IMR-90 (cell line): Measurements from ENCODE around the gene ITIH6.

ENCODE experiments used
- BHLHE40 ChIP-seq: fragments of 150-350 bp; IDR thresholded peaks from 2 replicates; pipeline ENCODE4 v1.6.1; 2016; ENCODE audit warnings: mild to moderate bottlenecking, low read depth, low read length
- CEBPB ChIP-seq: IDR thresholded peaks from 2 replicates; pipeline ENCODE4 v1.6.1; 2012; ENCODE audit warnings: low read depth, low read length, improper control_type of control experiment
- CHD1 ChIP-seq: IDR thresholded peaks from 2 replicates; pipeline ENCODE4 v1.6.1; 2012; ENCODE audit warnings: low read depth, low read length, improper control_type of control experiment
- CTCF ChIP-seq: conservative IDR thresholded peaks from 2 replicates; pipeline ENCODE4 v1.5.1; 2012; ENCODE audit warnings: mild to moderate bottlenecking, low read depth, low read length, improper control_type of control experiment
- FOS ChIP-seq: fragments of 150-350 bp; IDR thresholded peaks from 2 replicates; pipeline ENCODE4 v1.6.1; 2016; ENCODE audit warnings: low read depth, low read length
- MAFK ChIP-seq: IDR thresholded peaks from 2 replicates; pipeline ENCODE4 v1.6.1; 2012; ENCODE audit warnings: low read depth, low read length, improper control_type of control experiment
- MAZ ChIP-seq: IDR thresholded peaks from 2 replicates; pipeline ENCODE4 v1.6.1; 2012; ENCODE audit warnings: low read depth, mild to moderate bottlenecking, low read length, improper control_type of control experiment, moderate library complexity, borderline replicate concordance
- MXI1 ChIP-seq: IDR thresholded peaks from 2 replicates; pipeline ENCODE4 v1.6.1; 2012; ENCODE audit warnings: low read depth, mild to moderate bottlenecking, low read length, moderate library complexity, borderline replicate concordance
- NFE2L2 ChIP-seq: fragments of 150-350 bp; IDR thresholded peaks from 2 replicates; pipeline ENCODE4 v1.6.1; 2016; ENCODE audit warnings: low read depth, mild to moderate bottlenecking, low read length
- POLR2A ChIP-seq: IDR thresholded peaks from 2 replicates; pipeline ENCODE4 v1.6.1; 2012; ENCODE audit warnings: mild to moderate bottlenecking, low read depth, low read length
- RAD21 ChIP-seq: IDR thresholded peaks from 2 replicates; pipeline ENCODE4 v1.6.1; 2012; ENCODE audit warnings: low read length, improper control_type of control experiment
- RFX5 ChIP-seq: IDR thresholded peaks from 2 replicates; pipeline ENCODE4 v1.8.0; 2012; ENCODE audit warnings: low read depth, mild to moderate bottlenecking, low read length, moderate library complexity
- SMC3 ChIP-seq: fragments of 150-350 bp; IDR thresholded peaks from 2 replicates; pipeline ENCODE4 v1.6.1; 2016; ENCODE audit warnings: low read depth, mild to moderate bottlenecking, antibody characterized with exemption, low read length, moderate library complexity
- USF2 ChIP-seq: fragments of 150-350 bp; IDR thresholded peaks from 2 replicates; pipeline ENCODE4 v1.6.1; 2017; ENCODE audit warnings: mild to moderate bottlenecking, antibody characterized with exemption, low read length, low read depth

GRCh38 chrX:54785901-54786300, 12.2 kb downstream of the ITIH6 start:
- TF ChIP-seq CTCF (no peak), POLR2A (no peak), CHD1 (no peak), BHLHE40 (no peak), MAFK (no peak), RAD21 (no peak), MAZ (no peak), NFE2L2 (no peak), FOS (no peak), RFX5 (no peak), MXI1 (no peak), CEBPB (no peak), SMC3 (no peak), USF2 (no peak)
